ENCODE measurements around the gene RFX5.
"Not testable (repeated sequence)": the region's sequence is repeated elsewhere in the genome, so short reads cannot be mapped to it uniquely, and the experiment has no call there.

Gene RFX5

GRCh38 chr1:151346769-151347522 lies at the start of gene RFX5:
Gene RFX5 (minus strand): TSS chr1:151347252. CDS start chr1:151346320, 932 bp downstream.
- DNase-seq (ENCODE audit: low read depth in 2 of 2): peak; percentile 78 to 89

GRCh38 chr1:151396265-151396664 lies 49.2 kb upstream of the RFX5 start:
- DNase-seq (ENCODE audit: low read depth in 2 of 2): not testable (repeated sequence)

- no peak for DNase-seq (ENCODE audit: low read depth in 2 of 2)
Measured at GRCh38 chr1:151393583-151393982, 46.5 kb upstream of the RFX5 start.

GRCh38 chr1:151391079-151391563 lies 44.1 kb upstream of the RFX5 start:
- no peak for DNase-seq (ENCODE audit: low read depth in 2 of 2)

- DNase-seq (ENCODE audit: low read depth in 2 of 2): not testable (repeated sequence)
Measured at GRCh38 chr1:151390221-151391078, 43.4 kb upstream of the RFX5 start.

- no peak for DNase-seq (ENCODE audit: low read depth in 2 of 2)
Measured at GRCh38 chr1:151386002-151386401, 39.0 kb upstream of the RFX5 start.

- no peak for DNase-seq (ENCODE audit: low read depth in 2 of 2)
Measured at GRCh38 chr1:151384584-151384983, 37.5 kb upstream of the RFX5 start.

- DNase-seq (ENCODE audit: low read depth in 2 of 2): no peak
Measured at GRCh38 chr1:151377150-151377884, 30.3 kb upstream of the RFX5 start.

GRCh38 chr1:151373196-151373595 lies 26.1 kb upstream of the RFX5 start:
- no peak for DNase-seq (ENCODE audit: low read depth in 2 of 2)

- no peak for DNase-seq (ENCODE audit: low read depth in 2 of 2)
Measured at GRCh38 chr1:151372058-151372934, 25.2 kb upstream of the RFX5 start, which contains the start of gene SELENBP1. Gene SELENBP1 (minus strand): TSS chr1:151372705. CDS start chr1:151372641, 64 bp downstream.

GRCh38 chr1:151371370-151372057 lies 24.5 kb upstream of the RFX5 start:
- DNase-seq (ENCODE audit: low read depth in 2 of 2): no peak

- DNase-seq (ENCODE audit: low read depth in 2 of 2): no peak
Measured at GRCh38 chr1:151370211-151370911, 23.3 kb upstream of the RFX5 start.

- no peak for DNase-seq (ENCODE audit: low read depth in 2 of 2)
Measured at GRCh38 chr1:151369621-151370048, 22.6 kb upstream of the RFX5 start.

- no peak for DNase-seq (ENCODE audit: low read depth in 2 of 2)
Measured at GRCh38 chr1:151369302-151369610, 22.2 kb upstream of the RFX5 start.

- no peak for DNase-seq (ENCODE audit: low read depth in 2 of 2)
Measured at GRCh38 chr1:151368393-151369301, 21.6 kb upstream of the RFX5 start.

GRCh38 chr1:151367658-151368392 lies 20.8 kb upstream of the RFX5 start:
- no peak for DNase-seq (ENCODE audit: low read depth in 2 of 2)

GRCh38 chr1:151364996-151365395 lies 17.9 kb upstream of the RFX5 start:
- no peak for DNase-seq (ENCODE audit: low read depth in 2 of 2)

All from stimulated activated CD4-positive, alpha-beta T cell treated with anti-CD3 and anti-CD28 coated beads, Interleukin-1b, Interleukin-23, amount 100 ng/mL, for 4 hours (primary cell).